Stomach smooth muscle (tissue), 2 donors: ENCODE results near the gene XRCC2.
A peak's percentile ranks its signal among the peaks of the same experiment; 100 is the strongest.

ENCODE experiments used
- H3K27ac ChIP-seq: one replicate; pipeline ENCODE4 v1.7.0; 2013; ENCODE audit warnings: mild to moderate bottlenecking, low read length, inconsistent platforms
- H3K27me3 ChIP-seq, 2 donors: one replicate each; pipeline ENCODE4 v1.7.0; 2013; ENCODE audit warnings: low read length in 2 of 2; ENCODE audit not compliant: insufficient read depth in 2 of 2, control insufficient read depth in 1 of 2
- H3K36me3 ChIP-seq, 2 donors: one replicate each; pipeline ENCODE4 v1.7.0; 2013; ENCODE audit warnings: low read length in 2 of 2; ENCODE audit not compliant: control insufficient read depth in 2 of 2, insufficient read depth in 2 of 2
- H3K4me1 ChIP-seq: one replicate; pipeline ENCODE4 v1.7.0; 2013; ENCODE audit warnings: low read length; ENCODE audit not compliant: control insufficient read depth, insufficient read depth
- H3K4me3 ChIP-seq, 2 donors: one replicate each; pipeline ENCODE4 v1.7.0; 2013; ENCODE audit warnings: low read length in 2 of 2
- H3K9ac ChIP-seq, 2 donors: one replicate each; pipeline ENCODE4 v1.7.0; 2013; ENCODE audit warnings: low read length in 2 of 2, mild to moderate bottlenecking in 1 of 2
- H3K9me3 ChIP-seq, 2 donors: one replicate each; pipeline ENCODE4 v1.7.0; 2013; ENCODE audit warnings: low read length in 2 of 2; ENCODE audit not compliant: control insufficient read depth in 2 of 2
- donor health status: healthy.
- donor health status: Pancreatic carcinoma.

XRCC2 gene

GRCh38 chr7:152683297-152683696 lies 7.4 kb upstream of the XRCC2 start:
- H3K27ac ChIP-seq: no peak overlapping the region
- H3K9me3 ChIP-seq: no peaks in the 10 kb centered on the region
- H3K36me3 ChIP-seq: no peaks in the 10 kb centered on the region
- no peaks in the 10 kb centered on the region for H3K4me1 ChIP-seq
- no peak overlapping the region for H3K4me3 ChIP-seq
- H3K27me3 ChIP-seq: no peaks in the 10 kb centered on the region
- H3K9ac ChIP-seq: no peak overlapping the region

- Histone ChIP-seq H3K4me1 (peaks cover 11% of the 10 kb centered on the region), H3K9me3 (no peaks in the 10 kb centered on the region), H3K36me3 (no peaks in the 10 kb centered on the region), H3K27me3 (no peaks in the 10 kb centered on the region), H3K4me3 (no peak overlapping the region), H3K27ac (no peak overlapping the region), H3K9ac (no peak overlapping the region)
Observed at GRCh38 chr7:152677808-152678670, 2.1 kb upstream of the XRCC2 start.

DNA sequence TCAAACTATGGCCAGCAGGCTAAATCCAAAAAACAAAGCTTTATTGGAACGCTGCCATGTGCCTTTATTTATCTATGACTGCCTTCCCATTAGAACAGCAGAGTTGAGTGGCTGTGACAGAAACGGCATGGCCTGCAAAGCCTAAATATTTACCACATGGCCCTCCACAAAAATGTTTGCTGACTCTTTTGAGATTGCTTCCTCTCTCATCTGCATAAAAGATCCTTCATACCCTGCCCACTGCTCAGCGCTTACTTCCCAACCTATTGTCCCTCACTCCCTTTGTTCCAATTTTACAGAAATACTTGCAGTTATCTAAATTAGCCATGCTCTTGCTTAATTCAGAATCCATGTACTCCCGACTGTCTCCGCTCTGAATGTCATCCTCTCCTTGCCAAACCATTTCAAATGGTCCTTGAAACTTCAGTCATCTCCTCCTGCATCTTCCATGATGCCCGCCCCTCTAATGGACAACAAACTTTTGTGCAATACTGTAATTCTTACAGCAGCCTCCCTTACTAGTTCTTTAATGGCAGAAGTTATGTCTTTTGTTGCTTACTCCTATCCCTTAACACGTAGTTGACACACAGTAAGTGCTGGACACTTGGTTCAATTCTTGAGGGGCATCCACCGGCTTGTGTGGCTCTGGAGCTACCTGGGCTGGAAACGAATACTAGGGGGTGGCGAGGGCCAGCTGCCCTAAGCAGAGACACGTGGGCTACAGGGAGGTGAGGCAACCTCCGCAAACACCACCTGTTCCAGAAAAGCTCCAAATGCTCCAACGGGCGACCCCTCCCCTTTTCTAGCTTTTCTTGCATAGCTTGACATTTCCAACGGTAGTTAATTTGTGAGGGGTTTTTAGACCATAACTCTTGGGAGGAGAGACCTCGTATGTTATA lies 832 bp downstream of the XRCC2 start:
- Histone ChIP-seq H3K4me1 (peaks cover 11% of the 10 kb centered on the region), H3K9ac (peak overlapping the region; percentile 13 to 84), H3K27ac (no peak overlapping the region), H3K36me3 (no peaks in the 10 kb centered on the region), H3K27me3 (no peaks in the 10 kb centered on the region), H3K4me3 (peak overlapping the region; percentile 70 to 79), H3K9me3 (no peaks in the 10 kb centered on the region)

DNA sequence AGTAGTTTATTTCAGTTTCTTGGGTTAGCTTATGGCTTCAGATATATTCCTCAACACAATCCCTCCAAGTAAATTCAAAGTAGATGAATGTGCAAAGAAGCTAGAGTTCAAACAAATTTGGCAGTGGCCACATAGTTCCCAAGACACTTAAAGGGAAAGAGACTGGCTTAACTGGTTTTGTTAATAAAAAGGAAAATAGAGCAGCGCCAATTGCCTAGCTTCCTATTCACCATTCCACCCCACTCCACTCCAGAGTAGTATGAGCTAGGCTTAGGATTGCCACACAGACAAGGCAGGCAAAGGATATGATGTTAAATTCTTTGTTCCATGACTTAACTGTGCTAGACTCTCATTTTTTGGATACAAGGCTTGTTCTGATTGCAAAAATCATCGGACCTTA lies 2.0 kb downstream of the XRCC2 start:
- Histone ChIP-seq H3K9ac (no peak overlapping the region), H3K4me1 (peaks cover 11% of the 10 kb centered on the region), H3K27me3 (no peaks in the 10 kb centered on the region), H3K27ac (no peak overlapping the region), H3K4me3 (no peak overlapping the region), H3K9me3 (no peaks in the 10 kb centered on the region), H3K36me3 (no peaks in the 10 kb centered on the region)

DNA sequence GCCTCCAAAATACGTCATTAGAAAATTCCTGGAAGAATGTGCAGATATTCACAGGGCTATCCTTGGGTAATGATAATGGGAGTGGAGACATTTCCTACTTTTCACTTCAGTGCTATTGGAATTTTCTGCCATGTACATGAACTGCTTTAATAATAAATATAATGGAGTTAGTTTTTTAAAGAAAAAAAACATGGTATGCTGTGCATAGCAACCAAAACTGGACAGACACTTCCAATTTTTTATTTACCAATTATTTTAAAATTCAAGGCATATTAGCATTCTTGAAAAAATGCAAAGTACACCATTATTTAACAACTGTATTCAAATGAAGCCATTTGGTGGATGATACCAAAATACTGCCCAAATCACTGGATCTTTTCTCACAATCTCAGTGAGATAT lies 3.3 kb downstream of the XRCC2 start:
- Histone ChIP-seq H3K4me3 (no peak overlapping the region), H3K27me3 (no peaks in the 10 kb centered on the region), H3K9ac (no peak overlapping the region), H3K9me3 (no peaks in the 10 kb centered on the region), H3K27ac (no peak overlapping the region), H3K4me1 (peaks cover 11% of the 10 kb centered on the region), H3K36me3 (no peaks in the 10 kb centered on the region)

DNA sequence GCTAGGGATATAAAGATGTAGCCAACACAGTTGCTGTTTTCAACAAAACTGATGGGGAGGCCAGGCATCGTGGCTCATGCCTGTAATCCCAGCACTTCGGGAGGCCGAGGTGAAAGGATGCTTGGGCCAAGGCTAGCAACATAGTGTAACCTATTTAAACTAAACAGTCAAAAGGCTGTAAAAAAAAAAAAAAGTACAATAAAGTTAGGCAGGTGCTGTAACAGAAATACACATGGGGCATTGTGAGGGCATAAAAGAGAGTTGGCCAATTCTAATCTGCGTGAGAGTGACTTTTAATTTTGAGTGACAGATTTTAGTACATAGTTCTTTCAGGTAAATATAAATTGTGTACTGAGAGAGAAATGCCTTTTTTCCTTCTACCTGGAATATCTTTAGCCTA lies 6.2 kb downstream of the XRCC2 start:
- H3K27me3 ChIP-seq: no peaks in the 10 kb centered on the region
- no peak overlapping the region for H3K4me3 ChIP-seq
- no peaks in the 10 kb centered on the region for H3K36me3 ChIP-seq
- H3K9ac ChIP-seq: no peak overlapping the region
- no peak overlapping the region for H3K27ac ChIP-seq
- H3K4me1 ChIP-seq: no peaks in the 10 kb centered on the region
- H3K9me3 ChIP-seq: no peaks in the 10 kb centered on the region

- no peak overlapping the region for H3K4me3 ChIP-seq
- no peak overlapping the region for H3K9ac ChIP-seq
- H3K9me3 ChIP-seq: no peaks in the 10 kb centered on the region
- H3K36me3 ChIP-seq: no peaks in the 10 kb centered on the region
- no peaks in the 10 kb centered on the region for H3K27me3 ChIP-seq
- no peaks in the 10 kb centered on the region for H3K4me1 ChIP-seq
- H3K27ac ChIP-seq: no peak overlapping the region
Observed at GRCh38 chr7:152668975-152669374, 7.0 kb downstream of the XRCC2 start.

DNA sequence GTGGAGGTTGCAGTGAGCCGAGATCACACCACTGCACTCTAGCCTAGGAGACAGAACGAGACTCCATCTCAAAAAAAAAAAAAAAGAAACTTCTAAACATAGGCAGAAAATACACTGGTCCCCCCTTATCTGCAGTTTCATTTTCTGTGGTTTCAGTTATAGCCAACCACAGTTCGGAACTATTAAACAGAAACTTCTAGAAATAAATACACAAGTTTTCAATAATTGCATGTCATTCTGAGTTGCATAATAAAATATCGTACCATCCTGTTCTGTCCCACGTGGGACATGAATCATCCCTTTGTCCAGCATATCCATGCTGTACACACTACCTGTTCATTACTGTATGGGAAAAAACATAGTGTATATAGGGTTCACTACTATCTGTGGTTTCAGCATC lies 8.0 kb downstream of the XRCC2 start:
- Histone ChIP-seq H3K4me1 (no peaks in the 10 kb centered on the region), H3K27ac (no peak overlapping the region), H3K9ac (no peak overlapping the region), H3K4me3 (no peak overlapping the region), H3K9me3 (no peaks in the 10 kb centered on the region), H3K36me3 (no peaks in the 10 kb centered on the region), H3K27me3 (no peaks in the 10 kb centered on the region)

DNA sequence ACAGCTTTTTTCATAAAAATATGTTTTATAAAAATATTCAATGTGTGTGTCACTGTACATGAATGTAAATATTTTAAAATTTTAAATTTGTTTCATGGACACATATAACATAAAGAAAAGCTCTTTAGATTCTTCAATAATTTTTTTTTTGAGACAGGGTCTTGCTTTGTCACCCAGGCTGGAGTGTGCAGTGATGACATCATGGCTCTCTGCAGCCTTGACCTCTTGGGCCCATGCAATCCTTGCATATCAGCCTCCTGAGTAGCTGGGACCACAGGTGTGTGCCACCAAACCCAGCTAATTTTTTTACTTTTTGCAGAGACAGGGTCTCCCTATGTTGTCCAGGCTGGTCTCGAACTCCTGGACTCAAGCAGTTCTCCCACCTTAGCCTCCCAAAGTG lies 9.9 kb downstream of the XRCC2 start:
- Histone ChIP-seq H3K9ac (no peak overlapping the region), H3K27ac (no peak overlapping the region), H3K36me3 (no peaks in the 10 kb centered on the region), H3K4me3 (no peak overlapping the region), H3K4me1 (no peaks in the 10 kb centered on the region), H3K9me3 (no peaks in the 10 kb centered on the region), H3K27me3 (no peaks in the 10 kb centered on the region)

GRCh38 chr7:152664636-152665035 lies 11.3 kb downstream of the XRCC2 start:
- H3K27me3 ChIP-seq: no peaks in the 10 kb centered on the region
- H3K4me1 ChIP-seq: no peaks in the 10 kb centered on the region
- no peak overlapping the region for H3K9ac ChIP-seq
- no peaks in the 10 kb centered on the region for H3K9me3 ChIP-seq
- no peaks in the 10 kb centered on the region for H3K36me3 ChIP-seq
- H3K4me3 ChIP-seq: no peak overlapping the region
- no peak overlapping the region for H3K27ac ChIP-seq

DNA sequence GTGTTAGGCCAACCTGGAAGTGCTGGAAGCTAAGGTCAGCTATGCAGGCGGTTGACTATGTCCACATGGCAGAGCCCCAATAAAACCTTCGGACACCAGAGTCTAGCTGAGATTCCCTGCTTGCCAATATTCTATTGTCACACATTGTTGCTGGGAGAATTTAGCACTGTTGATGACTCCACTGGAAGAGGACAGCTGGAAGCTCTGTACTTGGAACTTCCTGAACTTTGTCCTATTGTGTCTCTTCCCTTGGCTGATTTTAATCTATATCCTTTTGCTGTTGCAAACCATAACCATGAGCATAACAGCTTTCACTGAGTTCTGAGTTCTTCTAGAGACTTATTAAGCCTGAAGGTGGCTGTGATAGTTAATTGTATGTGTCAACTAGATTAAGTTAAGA lies 12.0 kb downstream of the XRCC2 start:
- H3K4me3 ChIP-seq: no peak overlapping the region
- no peaks in the 10 kb centered on the region for H3K9me3 ChIP-seq
- no peaks in the 10 kb centered on the region for H3K4me1 ChIP-seq
- no peaks in the 10 kb centered on the region for H3K27me3 ChIP-seq
- H3K27ac ChIP-seq: no peak overlapping the region
- no peaks in the 10 kb centered on the region for H3K36me3 ChIP-seq
- no peak overlapping the region for H3K9ac ChIP-seq
